Keratinocyte (primary cell): ENCODE measurements around the gene TMBIM4. TPM values are rescaled to one million over a fixed set of nuclear protein-coding genes. Genes with fewer than 3 reads are reported as not detected.

Source experiments
- DNase-seq: peaks from one replicate; pipeline ENCODE4 v3.0.0-alpha.2; 2011; ENCODE audit warnings: low read depth, missing footprints, low spot score
- FAIRE-seq: peaks from 2 replicates; lab custom pipeline; 2011; peaks lifted over from hg19 to GRCh38; lab: Jason Lieb, UNC
- H2AFZ ChIP-seq: 2 replicates; pipeline ENCODE4 v1.6.0; 2012; ENCODE audit warnings: low read length, control low read depth, inconsistent platforms; ENCODE audit not compliant: control insufficient read depth
- H3K27ac ChIP-seq: 2 replicates; pipeline ENCODE4 v1.5.1; 2011; ENCODE audit warnings: low read length; ENCODE audit not compliant: control insufficient read depth, insufficient read depth
- H3K27me3 ChIP-seq: 3 replicates; pipeline ENCODE4 v1.6.0; 2011; ENCODE audit warnings: low read length; ENCODE audit not compliant: control insufficient read depth, insufficient read depth; ENCODE audit errors: extremely low read depth
- H3K36me3 ChIP-seq, 2 experiments: 2 replicates in 1 of 2; 3 replicates in 1 of 2; pipeline ENCODE4 v1.5.1; 2011; ENCODE audit warnings: low read length in 2 of 2, mild to moderate bottlenecking in 1 of 2; ENCODE audit not compliant: control insufficient read depth in 2 of 2, insufficient read depth in 2 of 2; ENCODE audit errors: extremely low read depth in 1 of 2
- H3K4me1 ChIP-seq: 3 replicates; pipeline ENCODE4 v1.5.1; 2011; ENCODE audit warnings: low read length; ENCODE audit not compliant: control insufficient read depth, insufficient read depth; ENCODE audit errors: extremely low read depth
- H3K4me2 ChIP-seq: 3 replicates; pipeline ENCODE4 v1.6.0; 2011; ENCODE audit warnings: low read depth, low read length; ENCODE audit not compliant: control insufficient read depth, insufficient read depth; ENCODE audit errors: extremely low read depth
- H3K4me3 ChIP-seq, 3 experiments: fragments of 200-600 bp in 1 of 3; sonication (generic) in 1 of 3; 2 replicates in 2 of 3; 3 replicates in 1 of 3; pipeline ENCODE4 v1.5.1; 2011 to 2016; ENCODE audit warnings: low read length in 3 of 3, mild to moderate bottlenecking in 3 of 3, control low read depth in 2 of 3, inconsistent platforms in 1 of 3, low read depth in 1 of 3, mixed read lengths in 1 of 3, mixed run types in 1 of 3, moderate library complexity in 1 of 3; ENCODE audit not compliant: control insufficient read depth in 2 of 3, insufficient read depth in 2 of 3; ENCODE audit errors: extremely low read depth in 1 of 3
- H3K79me2 ChIP-seq: 2 replicates; pipeline ENCODE4 v1.6.0; 2012; ENCODE audit warnings: low read length; ENCODE audit not compliant: control insufficient read depth, insufficient read depth
- H3K9ac ChIP-seq: 3 replicates; pipeline ENCODE4 v1.6.0; 2011; ENCODE audit warnings: low read length; ENCODE audit not compliant: control insufficient read depth, insufficient read depth; ENCODE audit errors: extremely low read depth
- H3K9me1 ChIP-seq: 3 replicates; pipeline ENCODE4 v1.6.0; 2011; ENCODE audit warnings: low read length; ENCODE audit not compliant: control insufficient read depth, insufficient read depth; ENCODE audit errors: extremely low read depth
- H3K9me3 ChIP-seq: 2 replicates; pipeline ENCODE4 v1.5.1; 2012; ENCODE audit warnings: low read depth, low read length; ENCODE audit not compliant: control insufficient read depth
- H4K20me1 ChIP-seq: 3 replicates; pipeline ENCODE4 v1.6.0; 2011; ENCODE audit warnings: low read length; ENCODE audit not compliant: control insufficient read depth, insufficient read depth; ENCODE audit errors: extremely low read depth
- EZH2 ChIP-seq: IDR thresholded peaks from one replicate; pipeline ENCODE4 v1.6.1; 2012; ENCODE audit warnings: inconsistent platforms, mild to moderate bottlenecking, low read length, moderate library complexity
- dilution Hi-C: fragments of 300-500 bp; cut with MboI; formaldehyde crosslinking; loops from one replicate; pipeline ENCODE4 v1.7.0; 2020; ENCODE audit warnings: low sequenced_read_pairs; ENCODE audit not compliant: extremely low pct_ligation_motif_present
- polyA plus RNA-seq, 5 experiments: library from polyadenylated mRNA; depleted of rRNA in 3 of 5; stranded (reverse) in 3 of 5; stranded (forward) in 1 of 5; unstranded in 1 of 5; fragments of >200 nt; gene quantifications; 1 replicate in 1 of 5; 2 replicates in 3 of 5; 3 replicates in 1 of 5; pipeline versions ENCODE4 v1.2.1 to v1.2.3, GENCODE V29; 2011 to 2012; ENCODE audit warnings: missing spikeins in 2 of 5, low read depth in 1 of 5, low replicate concordance in 1 of 5
- TF ChIP-seq, protein P1 (sequence below), 3 experiments: IDR thresholded peaks in 1 of 3; conservative IDR thresholded peaks in 1 of 3; optimal IDR thresholded peaks in 1 of 3; 2 replicates in 2 of 3; 3 replicates in 1 of 3; pipeline versions ENCODE3 to v1.5.1; 2011; ENCODE audit warnings: low read length in 3 of 3, mild to moderate bottlenecking in 3 of 3, moderate library complexity in 2 of 3, control low read depth in 1 of 3, inconsistent platforms in 1 of 3; ENCODE audit not compliant: insufficient read depth in 2 of 3; ENCODE audit errors: extremely low read depth in 1 of 3

Gene TMBIM4
- polyA plus RNA-seq, 1 donor (not counting 4 experiments of a cell fraction or from before 2014, with no cell fraction given) = 111 TPM

DNA sequence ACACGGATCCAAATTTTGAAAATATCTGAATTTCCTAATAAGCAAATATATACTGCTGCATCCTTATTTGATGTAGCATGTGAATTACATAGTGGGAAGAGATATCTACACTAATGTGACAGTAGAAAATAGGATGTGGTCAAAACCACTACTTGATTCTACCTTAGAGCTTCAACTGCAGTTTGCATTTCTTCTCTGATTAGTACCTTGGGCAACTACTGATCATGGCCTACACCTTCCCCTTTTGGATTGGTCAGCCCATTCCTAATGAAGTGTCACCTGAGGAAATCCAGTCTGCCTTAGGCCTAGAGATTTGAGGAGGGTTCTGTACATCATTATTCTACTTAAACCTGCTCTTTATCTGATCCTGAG is 49.9 kb downstream of the TMBIM4 start:
- H4K20me1 ChIP-seq = no peaks in the 10 kb centered on the region
- H3K27me3 ChIP-seq = no peaks in the 10 kb centered on the region
- H3K4me1 ChIP-seq = no peaks in the 10 kb centered on the region
- H3K4me3 ChIP-seq = no peak overlapping the region
- no peaks in the 10 kb centered on the region for H3K9me3 ChIP-seq
- FAIRE-seq (no peak), DNase-seq (no peak)
- no peaks in the 10 kb centered on the region for H3K9me1 ChIP-seq
- dilution Hi-C loops = no loop called here
- no peaks in the 10 kb centered on the region for H3K79me2 ChIP-seq
- no peak overlapping the region for H2AFZ ChIP-seq
- TF ChIP-seq, protein P1, sequence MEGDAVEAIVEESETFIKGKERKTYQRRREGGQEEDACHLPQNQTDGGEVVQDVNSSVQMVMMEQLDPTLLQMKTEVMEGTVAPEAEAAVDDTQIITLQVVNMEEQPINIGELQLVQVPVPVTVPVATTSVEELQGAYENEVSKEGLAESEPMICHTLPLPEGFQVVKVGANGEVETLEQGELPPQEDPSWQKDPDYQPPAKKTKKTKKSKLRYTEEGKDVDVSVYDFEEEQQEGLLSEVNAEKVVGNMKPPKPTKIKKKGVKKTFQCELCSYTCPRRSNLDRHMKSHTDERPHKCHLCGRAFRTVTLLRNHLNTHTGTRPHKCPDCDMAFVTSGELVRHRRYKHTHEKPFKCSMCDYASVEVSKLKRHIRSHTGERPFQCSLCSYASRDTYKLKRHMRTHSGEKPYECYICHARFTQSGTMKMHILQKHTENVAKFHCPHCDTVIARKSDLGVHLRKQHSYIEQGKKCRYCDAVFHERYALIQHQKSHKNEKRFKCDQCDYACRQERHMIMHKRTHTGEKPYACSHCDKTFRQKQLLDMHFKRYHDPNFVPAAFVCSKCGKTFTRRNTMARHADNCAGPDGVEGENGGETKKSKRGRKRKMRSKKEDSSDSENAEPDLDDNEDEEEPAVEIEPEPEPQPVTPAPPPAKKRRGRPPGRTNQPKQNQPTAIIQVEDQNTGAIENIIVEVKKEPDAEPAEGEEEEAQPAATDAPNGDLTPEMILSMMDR (optimal IDR thresholded peaks at IDR 0.05 in 1 of 3, IDR thresholded peaks at IDR 0.05 in 1 of 3, conservative IDR thresholded peaks at IDR 0.05 in 1 of 3; ENCODE audit: extremely low read depth in 1 of 3, insufficient read depth in 2 of 3, low read length in 3 of 3) = no peak
- H3K36me3 ChIP-seq = peaks cover 5 to 10% of the 10 kb centered on the region in 2 experiments
- H3K27ac ChIP-seq = no peak overlapping the region
- no peak overlapping the region for H3K4me2 ChIP-seq
- H3K9ac ChIP-seq = no peak overlapping the region

DNA sequence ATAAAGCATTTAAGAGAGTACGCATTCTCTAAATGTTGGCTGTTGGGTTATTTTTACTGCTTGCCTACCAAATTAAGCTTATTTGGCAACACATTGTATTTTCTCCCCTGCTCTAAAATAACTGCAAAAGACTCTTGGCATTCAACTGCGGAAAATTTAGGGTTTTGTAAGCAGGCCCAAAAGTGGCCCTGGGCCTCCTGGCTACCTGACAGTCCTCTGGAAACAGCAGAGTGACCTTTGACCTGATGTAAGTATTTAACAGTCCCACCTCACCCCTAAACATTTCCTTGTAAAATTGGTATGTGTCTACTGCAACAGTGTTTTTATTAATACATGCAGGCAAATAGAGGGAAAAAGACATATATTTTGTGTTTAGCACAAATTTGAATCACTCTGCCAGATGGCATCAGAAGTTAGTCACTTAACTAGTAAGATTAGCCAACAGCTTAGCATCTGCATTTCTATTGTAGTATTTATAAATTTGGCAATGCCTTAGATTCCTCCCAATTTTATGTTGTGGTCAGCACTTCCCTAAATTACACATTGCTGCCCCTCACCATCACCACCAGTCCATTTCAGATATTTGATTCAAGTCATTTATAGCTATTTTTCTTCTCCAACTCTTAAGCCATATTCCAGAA is 50.4 kb downstream of the TMBIM4 start:
- dilution Hi-C loops = no loop called here
- Histone ChIP-seq H3K9me1 (no peaks in the 10 kb centered on the region), H3K4me2 (no peak overlapping the region)

More for the DNA sequence above, 50.4 kb downstream of the TMBIM4 start:
- no peak overlapping the region for H3K9ac ChIP-seq
- no peaks in the 10 kb centered on the region for H4K20me1 ChIP-seq
- H3K4me1 ChIP-seq = no peaks in the 10 kb centered on the region
- no peaks in the 10 kb centered on the region for H3K27me3 ChIP-seq
- FAIRE-seq (no peak), DNase-seq (no peak)
- no peak overlapping the region for H3K4me3 ChIP-seq
- TF ChIP-seq, protein P1 (optimal IDR thresholded peaks at IDR 0.05 in 1 of 3, IDR thresholded peaks at IDR 0.05 in 1 of 3, conservative IDR thresholded peaks at IDR 0.05 in 1 of 3; ENCODE audit: extremely low read depth in 1 of 3, insufficient read depth in 2 of 3, low read length in 3 of 3) = no peak
- TF ChIP-seq EZH2 = no peak
- peaks cover 3 to 8% of the 10 kb centered on the region in 2 experiments for H3K36me3 ChIP-seq
- H3K9me3 ChIP-seq = no peaks in the 10 kb centered on the region
- no peak overlapping the region for H3K27ac ChIP-seq
- H2AFZ ChIP-seq = no peak overlapping the region
- no peaks in the 10 kb centered on the region for H3K79me2 ChIP-seq
